ENCODE results near the gene SLC44A4.

DNA sequence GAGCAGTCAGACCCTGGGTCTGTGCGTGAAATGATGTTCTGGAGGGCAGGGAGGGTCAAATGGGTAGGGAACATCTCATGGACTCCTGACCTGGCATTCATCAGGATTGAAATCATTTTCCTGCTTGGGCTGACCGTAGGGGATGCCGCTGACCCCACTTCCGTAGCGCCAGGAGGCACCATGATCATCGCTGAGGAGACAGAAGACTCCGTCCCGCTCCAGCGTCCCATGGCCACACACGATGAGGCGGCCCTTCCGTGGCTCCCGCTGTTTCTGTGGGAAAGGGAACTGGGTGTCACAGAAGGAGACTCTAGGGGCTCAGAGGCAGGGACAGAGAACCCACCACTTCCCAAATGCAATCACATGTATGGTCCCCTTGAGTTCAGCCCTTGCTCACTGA lies 18.4 kb downstream of the SLC44A4 start:
- no peak for TF ChIP-seq EZH2 (IDR thresholded peaks at IDR 0.05; ENCODE audit: insufficient read depth, low read length)
- TF ChIP-seq, protein P1, sequence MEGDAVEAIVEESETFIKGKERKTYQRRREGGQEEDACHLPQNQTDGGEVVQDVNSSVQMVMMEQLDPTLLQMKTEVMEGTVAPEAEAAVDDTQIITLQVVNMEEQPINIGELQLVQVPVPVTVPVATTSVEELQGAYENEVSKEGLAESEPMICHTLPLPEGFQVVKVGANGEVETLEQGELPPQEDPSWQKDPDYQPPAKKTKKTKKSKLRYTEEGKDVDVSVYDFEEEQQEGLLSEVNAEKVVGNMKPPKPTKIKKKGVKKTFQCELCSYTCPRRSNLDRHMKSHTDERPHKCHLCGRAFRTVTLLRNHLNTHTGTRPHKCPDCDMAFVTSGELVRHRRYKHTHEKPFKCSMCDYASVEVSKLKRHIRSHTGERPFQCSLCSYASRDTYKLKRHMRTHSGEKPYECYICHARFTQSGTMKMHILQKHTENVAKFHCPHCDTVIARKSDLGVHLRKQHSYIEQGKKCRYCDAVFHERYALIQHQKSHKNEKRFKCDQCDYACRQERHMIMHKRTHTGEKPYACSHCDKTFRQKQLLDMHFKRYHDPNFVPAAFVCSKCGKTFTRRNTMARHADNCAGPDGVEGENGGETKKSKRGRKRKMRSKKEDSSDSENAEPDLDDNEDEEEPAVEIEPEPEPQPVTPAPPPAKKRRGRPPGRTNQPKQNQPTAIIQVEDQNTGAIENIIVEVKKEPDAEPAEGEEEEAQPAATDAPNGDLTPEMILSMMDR (IDR thresholded peaks at IDR 0.05; ENCODE audit: insufficient read depth, low read depth, low read length), result no peak

Measured in astrocyte (in vitro differentiated cells and primary cell).